GM12891 (cell line): ENCODE data around the gene MCTP1.

Source experiments
- PAX5 ChIP-seq: IDR thresholded peaks from 2 replicates; pipeline ENCODE4 v1.6.1; 2011; ENCODE audit warnings: low read length, moderate library complexity, mild to moderate bottlenecking; ENCODE audit not compliant: insufficient read depth, severe bottlenecking
- POLR2A ChIP-seq: IDR thresholded peaks from 2 replicates; pipeline ENCODE4 v1.6.1; 2011; ENCODE audit warnings: low read depth, low read length, control low read depth
- POLR2AphosphoS5 ChIP-seq: IDR thresholded peaks from 2 replicates; pipeline ENCODE4 v1.6.1; 2011; ENCODE audit warnings: low read depth, low read length, control low read depth
- SPI1 ChIP-seq: IDR thresholded peaks from 2 replicates; pipeline ENCODE4 v1.6.1; 2011; ENCODE audit warnings: low read depth, low read length, control low read depth
- TAF1 ChIP-seq: IDR thresholded peaks from 2 replicates; pipeline ENCODE4 v1.6.1; 2011; ENCODE audit warnings: low read depth, low read length, control low read depth

DNA sequence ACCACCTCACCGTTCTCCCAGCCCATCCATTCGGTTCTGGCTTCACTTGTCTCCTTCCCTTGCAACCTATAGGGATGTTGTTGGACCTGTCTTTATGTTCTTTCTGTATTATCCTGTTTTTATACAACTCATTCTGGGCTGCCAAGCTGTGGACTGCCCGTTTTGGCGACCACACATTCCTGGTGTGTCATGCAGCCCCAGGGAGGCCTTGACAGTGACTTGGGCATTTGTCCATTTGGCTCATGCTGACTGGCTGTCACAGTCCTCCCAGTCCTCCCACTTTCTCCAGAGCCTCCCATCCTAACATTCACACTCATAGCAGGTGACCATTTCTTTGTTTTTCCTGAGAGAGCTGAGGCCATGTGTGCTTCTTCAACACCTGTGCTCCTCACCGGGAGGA is 530.1 kb downstream of the MCTP1 start:
- TF ChIP-seq POLR2A (no peak), POLR2AphosphoS5 (no peak), TAF1 (no peak), PAX5 (no peak), SPI1 (no peak)
